Medulla oblongata (tissue), 1 donor: Measurements from ENCODE around the gene ELF1.
"Not testable (repeated sequence)": the region's sequence is repeated elsewhere in the genome, so short reads cannot be mapped to it uniquely, and the experiment has no call there.

ENCODE experiments used
- DNase-seq: peaks from one replicate; pipeline ENCODE4 v3.0.0-alpha.2; 2015; ENCODE audit errors: extremely low spot score

Gene ELF1

GRCh38 chr13:40940841-40941240, 78.3 kb downstream of the ELF1 start:
- no peak for DNase-seq

- no peak for DNase-seq
Measured at GRCh38 chr13:40933508-40934204, 85.5 kb downstream of the ELF1 start.

- DNase-seq, result no peak
Measured at GRCh38 chr13:40932252-40932651, 86.9 kb downstream of the ELF1 start.

GRCh38 chr13:40931719-40932118, 87.4 kb downstream of the ELF1 start:
- no peak for DNase-seq

- DNase-seq, result not testable (repeated sequence)
Measured at GRCh38 chr13:40929883-40930282, 89.2 kb downstream of the ELF1 start.

- no peak for DNase-seq
Measured at GRCh38 chr13:40928980-40929379, 90.1 kb downstream of the ELF1 start.

- DNase-seq, result no peak
Measured at GRCh38 chr13:40927929-40928328, 91.2 kb downstream of the ELF1 start.

- DNase-seq, result no peak
Measured at GRCh38 chr13:40923867-40924266, 95.2 kb downstream of the ELF1 start.

- DNase-seq, result no peak
Measured at GRCh38 chr13:40922437-40923040, 96.6 kb downstream of the ELF1 start.

GRCh38 chr13:40920826-40921225, 98.3 kb downstream of the ELF1 start:
- no peak for DNase-seq

GRCh38 chr13:40919901-40920300, 99.2 kb downstream of the ELF1 start:
- DNase-seq, result not testable (repeated sequence)

- no peak for DNase-seq
Measured at GRCh38 chr13:40916207-40916998, 102.7 kb downstream of the ELF1 start.

GRCh38 chr13:40914863-40915262, 104.3 kb downstream of the ELF1 start:
- not testable (repeated sequence) for DNase-seq

GRCh38 chr13:40911341-40911740, 107.8 kb downstream of the ELF1 start:
- DNase-seq, result no peak

- DNase-seq, result no peak
Measured at GRCh38 chr13:40910324-40911050, 108.6 kb downstream of the ELF1 start.

- DNase-seq, result not testable (repeated sequence)
Measured at GRCh38 chr13:40909541-40910200, 109.4 kb downstream of the ELF1 start.

- DNase-seq, result no peak
Measured at GRCh38 chr13:40908546-40908945, 110.6 kb downstream of the ELF1 start.

- DNase-seq, result not testable (repeated sequence)
Measured at GRCh38 chr13:40901032-40901431, 118.1 kb downstream of the ELF1 start.

GRCh38 chr13:40900568-40900967, 118.5 kb downstream of the ELF1 start:
- DNase-seq, result not testable (repeated sequence)

GRCh38 chr13:40897053-40897452, 122.1 kb downstream of the ELF1 start:
- DNase-seq, result no peak
